OCI-LY1 (cell line): ENCODE data around the gene RAD23B.

ENCODE experiments used
- H2AFZ ChIP-seq: fragments of 200-600 bp; sonication (generic), shearing (Covaris generic); 2 replicates; pipeline ENCODE4 v1.6.0; 2014; ENCODE audit warnings: antibody characterized with exemption, mild to moderate bottlenecking, low read length
- H3F3A ChIP-seq: fragments of 200-600 bp; sonication (generic), shearing (Covaris generic); 2 replicates; pipeline ENCODE4 v1.6.0; 2014; ENCODE audit warnings: mild to moderate bottlenecking, antibody characterized with exemption, low read length, moderate library complexity; ENCODE audit not compliant: insufficient read depth
- H3K27ac ChIP-seq: fragments of 200-600 bp; sonication (generic); 2 replicates; pipeline ENCODE4 v1.5.1; 2014; ENCODE audit warnings: low read length, mixed run types, mild to moderate bottlenecking, low read depth; ENCODE audit not compliant: poor library complexity, severe bottlenecking
- H3K27me3 ChIP-seq: fragments of 200-600 bp; sonication (generic); 2 replicates; pipeline ENCODE4 v1.6.0; 2014; ENCODE audit warnings: antibody characterized with exemption, mild to moderate bottlenecking, low read length, moderate library complexity; ENCODE audit not compliant: insufficient read depth
- H3K36me3 ChIP-seq: fragments of 200-600 bp; sonication (generic); 2 replicates; pipeline ENCODE4 v1.6.1; 2014; ENCODE audit warnings: mild to moderate bottlenecking, antibody characterized with exemption, low read length, moderate library complexity, mixed read lengths; ENCODE audit not compliant: insufficient read depth
- H3K4me1 ChIP-seq: fragments of 200-600 bp; sonication (generic); 2 replicates; pipeline ENCODE4 v1.5.1; 2014; ENCODE audit warnings: mild to moderate bottlenecking, low read length, moderate library complexity; ENCODE audit not compliant: insufficient read depth, severe bottlenecking
- H3K4me2 ChIP-seq: fragments of 200-600 bp; sonication (generic), shearing (Covaris generic); 2 replicates; pipeline ENCODE4 v1.6.1; 2014; ENCODE audit warnings: low read length
- H3K4me3 ChIP-seq: fragments of 200-600 bp; sonication (generic); 2 replicates; pipeline ENCODE4 v1.5.1; 2014; ENCODE audit warnings: low read length, low read depth, mild to moderate bottlenecking, mixed read lengths; ENCODE audit not compliant: poor library complexity, severe bottlenecking
- H3K79me2 ChIP-seq: fragments of 200-600 bp; shearing (Covaris generic); 2 replicates; pipeline ENCODE4 v1.6.1; 2016; ENCODE audit warnings: mixed run types, low read length, mixed read lengths; ENCODE audit not compliant: insufficient read depth
- H3K9ac ChIP-seq: fragments of 200-600 bp; sonication (generic), shearing (Covaris generic); 2 replicates; pipeline ENCODE4 v1.6.1; 2014; ENCODE audit warnings: mild to moderate bottlenecking, low read length, mixed read lengths
- H3K9me2 ChIP-seq: fragments of 200-600 bp; sonication (generic), shearing (Covaris generic); 2 replicates; pipeline ENCODE4 v1.6.1; 2014; ENCODE audit warnings: low read depth, mild to moderate bottlenecking, low read length, mixed read lengths
- H3K9me3 ChIP-seq: fragments of 200-600 bp; shearing (Covaris generic); 2 replicates; pipeline ENCODE4 v1.6.1; 2014; ENCODE audit warnings: low read length, mixed read lengths
- H4K20me1 ChIP-seq: fragments of 200-600 bp; sonication (generic), shearing (Covaris generic); 2 replicates; pipeline ENCODE4 v1.6.0; 2016; ENCODE audit warnings: mild to moderate bottlenecking, low read length; ENCODE audit not compliant: insufficient read depth
- EZH2 ChIP-seq: fragments of 200-600 bp; sonication (generic), shearing (Covaris generic); IDR thresholded peaks from 2 replicates; pipeline ENCODE4 v1.8.0; 2017; ENCODE audit warnings: borderline replicate concordance, mixed run types, mild to moderate bottlenecking, antibody characterized with exemption, low read length, moderate library complexity, mixed read lengths
- TF ChIP-seq, protein P1 (sequence below): fragments of 200-600 bp; sonication (generic), shearing (Covaris generic); IDR thresholded peaks from 2 replicates; pipeline ENCODE4 v1.5.1; 2017; ENCODE audit warnings: mild to moderate bottlenecking, antibody characterized with exemption, low read length, moderate library complexity, mixed read lengths

RAD23B gene

DNA sequence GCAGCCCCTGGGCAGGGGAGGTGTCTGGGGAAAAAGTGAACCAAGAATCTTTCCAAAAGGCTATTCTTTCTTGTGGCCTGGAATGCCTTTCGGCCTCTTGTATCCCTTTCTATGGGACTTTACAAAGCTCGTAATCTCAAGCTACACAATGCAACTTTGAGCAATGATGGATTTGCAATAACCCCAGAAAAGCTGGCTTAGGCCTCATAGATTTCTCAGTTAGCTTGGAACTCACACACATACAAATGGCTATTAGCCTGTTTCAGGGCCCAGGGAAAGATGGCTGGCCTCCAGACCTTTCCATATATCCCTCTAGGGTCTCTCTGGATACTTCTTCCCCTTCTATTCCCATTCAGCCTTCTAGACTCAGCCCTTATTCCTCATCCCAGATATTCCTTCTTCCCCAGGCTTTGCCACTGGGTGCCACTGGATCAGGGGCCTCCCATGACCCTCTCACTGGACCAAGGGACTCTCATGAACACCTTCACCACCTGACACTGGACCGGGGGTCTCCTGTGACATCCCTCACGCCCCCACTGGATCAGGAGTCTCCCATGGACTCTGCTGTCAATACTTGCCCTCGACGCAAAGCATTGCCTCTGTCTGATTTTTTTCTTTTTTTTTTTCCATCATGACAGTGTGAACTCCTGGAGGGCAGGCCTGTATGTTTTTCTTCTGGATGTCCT, 59.5 kb downstream of the RAD23B start:
- Histone ChIP-seq H3K4me3 (no peak overlapping the region), H2AFZ (no peak overlapping the region), H3K36me3 (peaks cover 11% of the 10 kb centered on the region; the same call in 1 of the 2 replicates), H3K79me2 (no peaks in the 10 kb centered on the region), H3K4me2 (no peak overlapping the region), H3K27ac (no peak overlapping the region), H3F3A (no peaks in the 10 kb centered on the region), H3K9me3 (no peaks in the 10 kb centered on the region), H3K27me3 (no peaks in the 10 kb centered on the region), H3K9me2 (no peaks in the 10 kb centered on the region), H3K4me1 (peaks cover 8% of the 10 kb centered on the region), H4K20me1 (no peaks in the 10 kb centered on the region), H3K9ac (no peak overlapping the region)
- TF ChIP-seq, protein P1, sequence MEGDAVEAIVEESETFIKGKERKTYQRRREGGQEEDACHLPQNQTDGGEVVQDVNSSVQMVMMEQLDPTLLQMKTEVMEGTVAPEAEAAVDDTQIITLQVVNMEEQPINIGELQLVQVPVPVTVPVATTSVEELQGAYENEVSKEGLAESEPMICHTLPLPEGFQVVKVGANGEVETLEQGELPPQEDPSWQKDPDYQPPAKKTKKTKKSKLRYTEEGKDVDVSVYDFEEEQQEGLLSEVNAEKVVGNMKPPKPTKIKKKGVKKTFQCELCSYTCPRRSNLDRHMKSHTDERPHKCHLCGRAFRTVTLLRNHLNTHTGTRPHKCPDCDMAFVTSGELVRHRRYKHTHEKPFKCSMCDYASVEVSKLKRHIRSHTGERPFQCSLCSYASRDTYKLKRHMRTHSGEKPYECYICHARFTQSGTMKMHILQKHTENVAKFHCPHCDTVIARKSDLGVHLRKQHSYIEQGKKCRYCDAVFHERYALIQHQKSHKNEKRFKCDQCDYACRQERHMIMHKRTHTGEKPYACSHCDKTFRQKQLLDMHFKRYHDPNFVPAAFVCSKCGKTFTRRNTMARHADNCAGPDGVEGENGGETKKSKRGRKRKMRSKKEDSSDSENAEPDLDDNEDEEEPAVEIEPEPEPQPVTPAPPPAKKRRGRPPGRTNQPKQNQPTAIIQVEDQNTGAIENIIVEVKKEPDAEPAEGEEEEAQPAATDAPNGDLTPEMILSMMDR: no peak
- TF ChIP-seq EZH2: no peak

DNA sequence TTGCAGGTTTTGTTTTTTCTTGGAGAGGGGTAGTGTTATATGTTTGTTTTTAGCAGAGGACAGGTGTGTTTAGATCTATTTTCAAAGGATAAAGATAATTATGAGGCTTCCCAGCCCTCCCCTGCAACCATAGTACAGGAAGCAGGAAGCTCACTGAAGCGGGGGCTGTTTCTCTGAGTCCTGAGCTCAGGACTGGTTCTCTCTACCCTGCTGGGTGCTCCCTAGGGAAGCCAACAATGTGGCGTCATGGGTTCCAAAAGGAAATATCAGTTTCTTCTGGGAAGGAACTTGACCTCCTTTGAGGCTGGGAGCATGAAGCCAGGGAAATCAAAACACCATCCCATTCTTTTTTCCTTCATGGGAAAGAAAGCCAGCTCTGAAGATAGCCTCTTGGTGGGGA, 62.2 kb downstream of the RAD23B start:
- Histone ChIP-seq H3K79me2 (no peaks in the 10 kb centered on the region), H3K27ac (no peak overlapping the region), H3K9me3 (no peaks in the 10 kb centered on the region), H3K27me3 (no peaks in the 10 kb centered on the region), H3K9me2 (no peaks in the 10 kb centered on the region), H3K36me3 (no peaks in the 10 kb centered on the region), H3K9ac (no peak overlapping the region), H3K4me1 (peaks cover 8% of the 10 kb centered on the region), H4K20me1 (no peaks in the 10 kb centered on the region), H3K4me3 (no peak overlapping the region), H3K4me2 (no peak overlapping the region), H2AFZ (no peak overlapping the region), H3F3A (no peaks in the 10 kb centered on the region)
- TF ChIP-seq, protein P1: no peak
- TF ChIP-seq EZH2: no peak

DNA sequence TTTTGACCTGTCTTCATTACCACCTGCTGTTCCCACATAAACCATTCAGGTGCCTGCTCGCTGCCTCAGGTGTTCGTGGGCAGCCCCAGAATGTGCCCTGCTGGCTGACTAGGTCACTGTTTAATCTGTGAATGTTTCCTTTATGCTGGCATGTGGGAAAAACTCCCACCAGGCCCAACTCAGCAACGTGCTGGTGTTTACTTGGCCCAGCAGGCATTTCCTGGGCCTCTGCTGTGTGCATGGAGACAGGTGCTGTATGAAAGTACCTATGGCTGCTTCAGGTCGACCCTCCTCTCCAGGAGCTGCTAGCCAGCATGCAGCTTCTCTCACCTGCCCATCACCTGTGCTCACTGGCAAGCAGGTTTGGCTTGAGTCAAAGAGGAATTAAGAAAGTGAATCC, 65.8 kb downstream of the RAD23B start:
- H3K4me2 ChIP-seq: no peak overlapping the region
- H3K27ac ChIP-seq: no peak overlapping the region
- no peaks in the 10 kb centered on the region for H3K27me3 ChIP-seq
- H3K4me1 ChIP-seq: no peaks in the 10 kb centered on the region
- TF ChIP-seq, protein P1: no peak
- TF ChIP-seq EZH2: no peak
- no peaks in the 10 kb centered on the region for H4K20me1 ChIP-seq
- H3K4me3 ChIP-seq: no peak overlapping the region
- H2AFZ ChIP-seq: no peak overlapping the region
- H3K9me2 ChIP-seq: no peaks in the 10 kb centered on the region
- no peaks in the 10 kb centered on the region for H3K36me3 ChIP-seq
- H3K9me3 ChIP-seq: no peaks in the 10 kb centered on the region
- no peak overlapping the region for H3K9ac ChIP-seq
- no peaks in the 10 kb centered on the region for H3F3A ChIP-seq
- no peaks in the 10 kb centered on the region for H3K79me2 ChIP-seq
